GM03348 (cell line): ENCODE measurements around the gene TMEM74B.

Source experiments
- DNase-seq: peaks from one replicate; pipeline ENCODE4 v3.0.0; 2012; ENCODE audit warnings: low spot score

The TMEM74B gene

GRCh38 chr20:1205802-1206201, 21.0 kb upstream of the TMEM74B start:
- DNase-seq = no peak

- DNase-seq = no peak
These were observed 19.8 kb upstream of the TMEM74B start for GRCh38 chr20:1204576-1204975.

- no peak for DNase-seq
These were observed 19.3 kb upstream of the TMEM74B start for GRCh38 chr20:1204113-1204512.

GRCh38 chr20:1203630-1204029, 18.8 kb upstream of the TMEM74B start:
- DNase-seq = no peak

GRCh38 chr20:1202762-1203504, 18.2 kb upstream of the TMEM74B start, which contains the start of gene C20orf202:
Gene C20orf202, plus strand, starts transcription at chr20:1203454. Its CDS starts 132 bp downstream, at chr20:1203586.
- DNase-seq = no peak

- DNase-seq = no peak
These were observed 15.2 kb upstream of the TMEM74B start for GRCh38 chr20:1199964-1200363.

- no peak for DNase-seq
These were observed 14.6 kb upstream of the TMEM74B start for GRCh38 chr20:1199212-1199873.

- DNase-seq = no peak
These were observed 14.0 kb upstream of the TMEM74B start for GRCh38 chr20:1198751-1199150.

- DNase-seq = no peak
These were observed 13.0 kb upstream of the TMEM74B start for GRCh38 chr20:1197801-1198200.

- no peak for DNase-seq
These were observed 11.9 kb upstream of the TMEM74B start for GRCh38 chr20:1196634-1197033.

GRCh38 chr20:1195226-1195625, 10.4 kb upstream of the TMEM74B start:
- no peak for DNase-seq

GRCh38 chr20:1191299-1191698, 6.5 kb upstream of the TMEM74B start:
- no peak for DNase-seq

GRCh38 chr20:1190847-1191246, 6.1 kb upstream of the TMEM74B start:
- no peak for DNase-seq

GRCh38 chr20:1189827-1190226, 5.0 kb upstream of the TMEM74B start:
- no peak for DNase-seq

- no peak for DNase-seq
These were observed 3.6 kb upstream of the TMEM74B start for GRCh38 chr20:1188347-1188746.

- no peak for DNase-seq
These were observed 2.9 kb upstream of the TMEM74B start for GRCh38 chr20:1187605-1188171.

- no peak for DNase-seq
These were observed 1.7 kb upstream of the TMEM74B start for GRCh38 chr20:1186367-1186991.

GRCh38 chr20:1185790-1186334, 1.1 kb upstream of the TMEM74B start:
- peak; percentile 59 for DNase-seq

- DNase-seq = peak; percentile 36
These were observed 548 bp upstream of the TMEM74B start for GRCh38 chr20:1185316-1185741.

- no peak for DNase-seq
These were observed 532 bp downstream of the TMEM74B start for GRCh38 chr20:1184260-1184637.

GRCh38 chr20:1183153-1183552, 1.6 kb downstream of the TMEM74B start:
- no peak for DNase-seq

GRCh38 chr20:1182106-1182505, 2.7 kb downstream of the TMEM74B start:
- no peak for DNase-seq

GRCh38 chr20:1180949-1181348, 3.8 kb downstream of the TMEM74B start:
- no peak for DNase-seq
